GM23338 (cell line): ENCODE results near the gene MCUB. TPM values are rescaled to one million over a fixed set of nuclear protein-coding genes. Genes with fewer than 3 reads are reported as not detected.

Experiments
- ATAC-seq: fragments of 200-7000 bp; cut with Tn5 transposase; 3 replicates; pipeline ENCODE4 v1.9.1; 2020
- DNase-seq: peaks from one replicate; pipeline ENCODE4 v3.0.0-alpha.2; 2015; ENCODE audit warnings: low spot score
- H2AFZ ChIP-seq: fragments of 200-600 bp; sonication (generic); 2 replicates; pipeline ENCODE4 v1.8.0; 2016; ENCODE audit warnings: antibody characterized with exemption, mild to moderate bottlenecking, moderate library complexity
- H3F3A ChIP-seq: fragments of 200-600 bp; sonication (generic); replicated peaks from 2 replicates; pipeline ENCODE4 v1.8.0; 2017; ENCODE audit warnings: antibody characterized with exemption, mixed run types, low read depth
- H3K27ac ChIP-seq: fragments of 200-600 bp; sonication (generic); 2 replicates; pipeline ENCODE4 v1.6.1; 2016; ENCODE audit warnings: low read depth
- H3K27me3 ChIP-seq: fragments of 200-600 bp; sonication (generic); 2 replicates; pipeline ENCODE4 v1.8.0; 2016; ENCODE audit warnings: mild to moderate bottlenecking, mixed run types, moderate library complexity; ENCODE audit not compliant: insufficient read depth
- H3K36me3 ChIP-seq: fragments of 200-600 bp; sonication (generic); 2 replicates; pipeline ENCODE4 v1.8.0; 2016; ENCODE audit warnings: mild to moderate bottlenecking; ENCODE audit not compliant: insufficient read depth
- H3K4me1 ChIP-seq: fragments of 200-600 bp; sonication (generic); 2 replicates; pipeline ENCODE4 v1.8.0; 2016; ENCODE audit warnings: mild to moderate bottlenecking, moderate library complexity; ENCODE audit not compliant: insufficient read depth
- H3K4me2 ChIP-seq: fragments of 200-600 bp; sonication (generic); 2 replicates; pipeline ENCODE4 v1.7.1; 2017; ENCODE audit warnings: mixed run types
- H3K4me3 ChIP-seq: fragments of 200-600 bp; sonication (generic); 2 replicates; pipeline ENCODE4 v1.6.1; 2016; ENCODE audit warnings: mixed run types
- H3K79me2 ChIP-seq: fragments of 200-600 bp; sonication (generic); replicated peaks from 2 replicates; pipeline ENCODE4 v1.8.0; 2017; ENCODE audit warnings: mild to moderate bottlenecking; ENCODE audit not compliant: insufficient read depth
- H3K9me2 ChIP-seq: fragments of 200-600 bp; sonication (generic); 2 replicates; pipeline ENCODE4 v1.8.0; 2017; ENCODE audit not compliant: insufficient read depth
- H4K20me1 ChIP-seq: fragments of 200-600 bp; sonication (generic); replicated peaks from 2 replicates; pipeline ENCODE4 v1.8.0; 2017; ENCODE audit warnings: mild to moderate bottlenecking; ENCODE audit not compliant: insufficient read depth
- H3K27ac Mint-ChIP-seq: 2 replicates; pipeline ENCODE4 v1.8.0; 2020; ENCODE audit warnings: inconsistent platforms, mild to moderate bottlenecking, moderate library complexity, mixed read lengths
- H3K27me3 Mint-ChIP-seq: 3 replicates; pipeline ENCODE4 v1.8.0; 2022; ENCODE audit warnings: low read depth, mild to moderate bottlenecking, moderate library complexity, mixed read lengths, inconsistent platforms; ENCODE audit not compliant: insufficient read depth, poor library complexity
- H3K36me3 Mint-ChIP-seq: 3 replicates; pipeline ENCODE4 v1.8.0; 2021; ENCODE audit warnings: low read depth, mild to moderate bottlenecking, inconsistent platforms, moderate library complexity, mixed read lengths
- H3K4me1 Mint-ChIP-seq: 3 replicates; pipeline ENCODE4 v1.8.0; 2020; ENCODE audit warnings: mild to moderate bottlenecking, inconsistent platforms, mixed read lengths
- H3K4me3 Mint-ChIP-seq: 3 replicates; pipeline ENCODE4 v1.8.0; 2021; ENCODE audit warnings: moderate library complexity, mild to moderate bottlenecking, inconsistent platforms, mixed read lengths
- H3K9me3 Mint-ChIP-seq: 3 replicates; pipeline ENCODE4 v1.8.0; 2020; ENCODE audit warnings: moderate library complexity, mild to moderate bottlenecking, inconsistent platforms, mixed read lengths
- CREB1 ChIP-seq: fragments of 250-450 bp; sonication (Bioruptor Pico); IDR thresholded peaks from 2 replicates; pipeline ENCODE4 v1.5.0; 2020; ENCODE audit warnings: low read depth, mild to moderate bottlenecking, moderate library complexity
- CTCF ChIP-seq, 2 experiments: fragments of 200-600 bp in 1 of 2; sonication (generic) in 1 of 2; conservative IDR thresholded peaks; 2 replicates each; pipeline versions ENCODE4 v1.5.1 to v1.6.1; 2016 to 2017; ENCODE audit warnings: antibody characterized with exemption in 2 of 2, low read depth in 2 of 2, mild to moderate bottlenecking in 2 of 2, moderate library complexity in 1 of 2
- ETS1 ChIP-seq: IDR thresholded peaks from 2 replicates; pipeline ENCODE4 v1.6.1; 2016; ENCODE audit warnings: antibody characterized with exemption
- EZH2 ChIP-seq: fragments of 200-600 bp; sonication (generic); IDR thresholded peaks from one replicate; pipeline ENCODE4 v1.8.0; 2017; ENCODE audit warnings: antibody characterized with exemption, mild to moderate bottlenecking, low read depth; ENCODE audit not compliant: unreplicated experiment
- EZH2phosphoT487 ChIP-seq: fragments of 200-600 bp; sonication (generic); IDR thresholded peaks from one replicate; pipeline ENCODE4 v1.8.1; 2018; ENCODE audit warnings: antibody characterized with exemption; ENCODE audit not compliant: unreplicated experiment
- NANOG ChIP-seq: IDR thresholded peaks from 2 replicates; pipeline ENCODE4 v1.6.1; 2016; ENCODE audit warnings: antibody characterized with exemption, borderline replicate concordance
- POLR2AphosphoS5 ChIP-seq: IDR thresholded peaks from 2 replicates; pipeline ENCODE4 v1.6.1; 2016; ENCODE audit warnings: antibody characterized with exemption, low read depth
- ZNF114 ChIP-seq: fragments of 250-450 bp; sonication (Bioruptor Pico); IDR thresholded peaks from 2 replicates; pipeline ENCODE4 v1.5.0; 2020; ENCODE audit warnings: mild to moderate bottlenecking, moderate library complexity
- polyA plus RNA-seq: library from polyadenylated mRNA; unstranded; fragments of >200 nt; fragmentation: Nextera tagmentation; extraction: Ambion mirVana; gene quantifications from 2 replicates; pipeline ENCODE4 v1.2.1, GENCODE V29; 2016
- total RNA-seq: library from RNA; depleted of rRNA; stranded (reverse); fragments of >200 nt; shearing (Covaris generic); gene quantifications from 2 replicates; pipeline ENCODE4 v1.2.3, GENCODE V29; 2014
- TF ChIP-seq, protein P1 (sequence below): IDR thresholded peaks from one replicate; pipeline ENCODE4 v1.6.1; 2018; ENCODE audit warnings: antibody characterized with exemption; ENCODE audit not compliant: unreplicated experiment

Gene MCUB
- total and polyA plus RNA-seq, 2 experiments from 2014 or later: 21.7 to 97.9 TPM

GRCh38 chr4:109589605-109590004 lies 29.6 kb downstream of the MCUB start (continued):
- TF ChIP-seq ZNF114 (CRISPR knock-in tag) (no peak), POLR2AphosphoS5 (no peak), CTCF (conservative IDR thresholded peaks at IDR 0.05; ENCODE audit: low read depth in 2 of 2) (no peak)
- TF ChIP-seq, protein P1, sequence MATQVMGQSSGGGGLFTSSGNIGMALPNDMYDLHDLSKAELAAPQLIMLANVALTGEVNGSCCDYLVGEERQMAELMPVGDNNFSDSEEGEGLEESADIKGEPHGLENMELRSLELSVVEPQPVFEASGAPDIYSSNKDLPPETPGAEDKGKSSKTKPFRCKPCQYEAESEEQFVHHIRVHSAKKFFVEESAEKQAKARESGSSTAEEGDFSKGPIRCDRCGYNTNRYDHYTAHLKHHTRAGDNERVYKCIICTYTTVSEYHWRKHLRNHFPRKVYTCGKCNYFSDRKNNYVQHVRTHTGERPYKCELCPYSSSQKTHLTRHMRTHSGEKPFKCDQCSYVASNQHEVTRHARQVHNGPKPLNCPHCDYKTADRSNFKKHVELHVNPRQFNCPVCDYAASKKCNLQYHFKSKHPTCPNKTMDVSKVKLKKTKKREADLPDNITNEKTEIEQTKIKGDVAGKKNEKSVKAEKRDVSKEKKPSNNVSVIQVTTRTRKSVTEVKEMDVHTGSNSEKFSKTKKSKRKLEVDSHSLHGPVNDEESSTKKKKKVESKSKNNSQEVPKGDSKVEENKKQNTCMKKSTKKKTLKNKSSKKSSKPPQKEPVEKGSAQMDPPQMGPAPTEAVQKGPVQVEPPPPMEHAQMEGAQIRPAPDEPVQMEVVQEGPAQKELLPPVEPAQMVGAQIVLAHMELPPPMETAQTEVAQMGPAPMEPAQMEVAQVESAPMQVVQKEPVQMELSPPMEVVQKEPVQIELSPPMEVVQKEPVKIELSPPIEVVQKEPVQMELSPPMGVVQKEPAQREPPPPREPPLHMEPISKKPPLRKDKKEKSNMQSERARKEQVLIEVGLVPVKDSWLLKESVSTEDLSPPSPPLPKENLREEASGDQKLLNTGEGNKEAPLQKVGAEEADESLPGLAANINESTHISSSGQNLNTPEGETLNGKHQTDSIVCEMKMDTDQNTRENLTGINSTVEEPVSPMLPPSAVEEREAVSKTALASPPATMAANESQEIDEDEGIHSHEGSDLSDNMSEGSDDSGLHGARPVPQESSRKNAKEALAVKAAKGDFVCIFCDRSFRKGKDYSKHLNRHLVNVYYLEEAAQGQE: no peak

DNA sequence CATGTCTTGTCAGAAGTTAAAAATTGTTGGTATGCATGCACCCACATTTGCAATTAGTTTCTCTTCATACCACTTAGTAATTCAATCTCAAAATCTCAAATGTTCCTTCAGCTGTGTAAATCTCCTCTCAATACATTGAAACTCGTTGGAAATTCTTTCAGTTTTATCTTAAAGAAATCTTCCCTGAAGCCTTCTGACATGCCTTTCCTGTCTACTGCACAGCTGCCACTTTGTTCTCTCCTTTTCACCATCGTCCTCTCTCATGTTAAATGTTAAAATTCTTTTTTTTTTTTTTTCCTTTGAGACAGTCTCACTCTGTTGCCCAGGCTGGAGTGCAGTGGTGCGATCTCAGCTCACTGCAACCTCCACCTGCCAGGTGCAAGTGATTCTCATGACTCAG lies 30.9 kb downstream of the MCUB start:
- no peak overlapping the region for H3K27ac ChIP-seq
- no peak for ATAC-seq
- H3K4me3 ChIP-seq: no peak overlapping the region
- TF ChIP-seq ETS1 (no peak), EZH2phosphoT487 (no peak), NANOG (no peak), CREB1 (CRISPR knock-in tag) (no peak), EZH2 (no peak)
- TF ChIP-seq, protein P1: no peak

More for the DNA sequence above, 30.9 kb downstream of the MCUB start:
- Mint-ChIP-seq H3K4me1 (peaks cover 8% of the 10 kb centered on the region), H3K27me3 (peaks cover 4% of the 10 kb centered on the region), H3K9me3 (peaks cover 14% of the 10 kb centered on the region), H3K4me3 (no peak overlapping the region), H3K36me3 (peaks cover 10% of the 10 kb centered on the region), H3K27ac (no peak overlapping the region)
- Histone ChIP-seq H3K9me2 (no peaks in the 10 kb centered on the region), H3K27me3 (no peaks in the 10 kb centered on the region), H4K20me1 (no peaks in the 10 kb centered on the region; the same call in 1 of the 2 replicates), H3K79me2 (peaks cover 12% of the 10 kb centered on the region; the same call in 1 of the 2 replicates), H3K36me3 (no peaks in the 10 kb centered on the region), H2AFZ (no peak overlapping the region), H3K4me2 (no peak overlapping the region), H3K4me1 (peaks cover 10% of the 10 kb centered on the region), H3F3A (no peaks in the 10 kb centered on the region)
- no peak for DNase-seq
